A549 (cell line): Measurements from ENCODE around the gene UBE2O.

ENCODE experiments used
- CBX8 ChIP-seq: fragments of 200-600 bp; sonication (generic); IDR thresholded peaks from 2 replicates; pipeline ENCODE4 v1.6.1; 2016
- FOSL2 ChIP-seq, 2 experiments: fragments of 450-650 bp in 1 of 2; fragments of >200 bp in 1 of 2; sonication (Bioruptor Twin) in 1 of 2; formaldehyde crosslinking; IDR thresholded peaks; 2 replicates each; pipeline versions ENCODE4 v1.5.0 to v1.6.1; 2016 to 2020; ENCODE audit warnings: mild to moderate bottlenecking in 1 of 2, moderate library complexity in 1 of 2
- KDM5A ChIP-seq: fragments of 200-600 bp; sonication (generic); IDR thresholded peaks from 2 replicates; pipeline ENCODE4 v1.6.1; 2016; ENCODE audit warnings: antibody characterized with exemption, mild to moderate bottlenecking
- POLR2A ChIP-seq: IDR thresholded peaks from 2 replicates; pipeline ENCODE4 v1.6.1; 2012; ENCODE audit warnings: mild to moderate bottlenecking, low read length
- TF ChIP-seq, protein P1 (sequence below): fragments of >200 bp; sonication (Bioruptor Twin); formaldehyde crosslinking; IDR thresholded peaks from 3 replicates; pipeline ENCODE4 v1.5.1; 2016

DNA sequence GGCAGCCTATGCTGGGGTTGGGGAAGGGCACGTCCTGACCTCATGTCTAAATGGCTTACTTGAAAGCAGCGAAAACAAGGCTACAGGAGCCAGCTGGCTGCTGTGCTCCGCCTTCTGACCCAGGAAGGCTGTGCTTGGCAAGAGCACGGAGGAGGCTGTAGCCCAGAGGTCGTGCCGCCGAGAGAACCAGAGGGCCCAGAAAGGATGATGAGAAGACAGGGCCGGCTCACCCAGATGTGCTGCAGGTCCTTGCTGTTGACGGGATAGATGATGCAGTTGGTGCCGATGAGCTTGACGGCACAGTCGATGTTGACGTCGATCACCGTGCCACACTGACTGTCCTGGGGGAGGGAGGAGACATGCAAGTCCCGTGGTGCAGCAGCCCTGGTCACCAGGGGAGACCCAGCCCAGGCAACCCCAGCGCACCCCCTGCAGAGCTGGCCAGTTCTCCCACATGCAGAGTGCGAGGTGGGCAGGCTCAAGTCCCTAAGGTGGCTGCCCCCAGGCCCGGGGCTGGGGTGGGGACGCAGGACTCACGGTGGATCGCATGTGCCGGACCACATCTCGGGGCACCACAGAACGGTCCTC is 47.9 kb downstream of the UBE2O start:
- TF ChIP-seq CBX8 = no peak
- TF ChIP-seq FOSL2 (IDR thresholded peaks at IDR 0.05) = no peak
- no peak for TF ChIP-seq FOSL2 (CRISPR knock-in tag; IDR thresholded peaks at IDR 0.05)
- no peak for TF ChIP-seq POLR2A
- TF ChIP-seq, protein P1, sequence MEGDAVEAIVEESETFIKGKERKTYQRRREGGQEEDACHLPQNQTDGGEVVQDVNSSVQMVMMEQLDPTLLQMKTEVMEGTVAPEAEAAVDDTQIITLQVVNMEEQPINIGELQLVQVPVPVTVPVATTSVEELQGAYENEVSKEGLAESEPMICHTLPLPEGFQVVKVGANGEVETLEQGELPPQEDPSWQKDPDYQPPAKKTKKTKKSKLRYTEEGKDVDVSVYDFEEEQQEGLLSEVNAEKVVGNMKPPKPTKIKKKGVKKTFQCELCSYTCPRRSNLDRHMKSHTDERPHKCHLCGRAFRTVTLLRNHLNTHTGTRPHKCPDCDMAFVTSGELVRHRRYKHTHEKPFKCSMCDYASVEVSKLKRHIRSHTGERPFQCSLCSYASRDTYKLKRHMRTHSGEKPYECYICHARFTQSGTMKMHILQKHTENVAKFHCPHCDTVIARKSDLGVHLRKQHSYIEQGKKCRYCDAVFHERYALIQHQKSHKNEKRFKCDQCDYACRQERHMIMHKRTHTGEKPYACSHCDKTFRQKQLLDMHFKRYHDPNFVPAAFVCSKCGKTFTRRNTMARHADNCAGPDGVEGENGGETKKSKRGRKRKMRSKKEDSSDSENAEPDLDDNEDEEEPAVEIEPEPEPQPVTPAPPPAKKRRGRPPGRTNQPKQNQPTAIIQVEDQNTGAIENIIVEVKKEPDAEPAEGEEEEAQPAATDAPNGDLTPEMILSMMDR = no peak
- TF ChIP-seq KDM5A = no peak
